Measurements from ENCODE around the gene ZSWIM3.

Gene ZSWIM3

GRCh38 chr20:45832619-45833018, 24.8 kb upstream of the ZSWIM3 start:
- DNase-seq (ENCODE audit: low read depth), result no peak
- H3K4me3 ChIP-seq (ENCODE audit: control insufficient read depth, low read depth, low read length), result no peak overlapping the region
- no peak for TF ChIP-seq CTCF (IDR thresholded peaks at IDR 0.05; ENCODE audit: control insufficient read depth, insufficient read depth, low read depth, low read length, missing control alignments)

- peak within 1 kb of the TSS; percentile 73 for H3K4me3 ChIP-seq (ENCODE audit: control insufficient read depth, low read depth, low read length)
- peak; percentile 82 for DNase-seq (ENCODE audit: low read depth)
- TF ChIP-seq CTCF (IDR thresholded peaks at IDR 0.05; ENCODE audit: control insufficient read depth, insufficient read depth, low read depth, low read length, missing control alignments), result no peak
Measured at GRCh38 chr20:45833030-45833882, 24.2 kb upstream of the ZSWIM3 start, which contains the start of gene SNX21. Gene SNX21, plus strand, starts transcription at chr20:45833799. Its CDS starts 121 bp downstream, at chr20:45833920.

DNA sequence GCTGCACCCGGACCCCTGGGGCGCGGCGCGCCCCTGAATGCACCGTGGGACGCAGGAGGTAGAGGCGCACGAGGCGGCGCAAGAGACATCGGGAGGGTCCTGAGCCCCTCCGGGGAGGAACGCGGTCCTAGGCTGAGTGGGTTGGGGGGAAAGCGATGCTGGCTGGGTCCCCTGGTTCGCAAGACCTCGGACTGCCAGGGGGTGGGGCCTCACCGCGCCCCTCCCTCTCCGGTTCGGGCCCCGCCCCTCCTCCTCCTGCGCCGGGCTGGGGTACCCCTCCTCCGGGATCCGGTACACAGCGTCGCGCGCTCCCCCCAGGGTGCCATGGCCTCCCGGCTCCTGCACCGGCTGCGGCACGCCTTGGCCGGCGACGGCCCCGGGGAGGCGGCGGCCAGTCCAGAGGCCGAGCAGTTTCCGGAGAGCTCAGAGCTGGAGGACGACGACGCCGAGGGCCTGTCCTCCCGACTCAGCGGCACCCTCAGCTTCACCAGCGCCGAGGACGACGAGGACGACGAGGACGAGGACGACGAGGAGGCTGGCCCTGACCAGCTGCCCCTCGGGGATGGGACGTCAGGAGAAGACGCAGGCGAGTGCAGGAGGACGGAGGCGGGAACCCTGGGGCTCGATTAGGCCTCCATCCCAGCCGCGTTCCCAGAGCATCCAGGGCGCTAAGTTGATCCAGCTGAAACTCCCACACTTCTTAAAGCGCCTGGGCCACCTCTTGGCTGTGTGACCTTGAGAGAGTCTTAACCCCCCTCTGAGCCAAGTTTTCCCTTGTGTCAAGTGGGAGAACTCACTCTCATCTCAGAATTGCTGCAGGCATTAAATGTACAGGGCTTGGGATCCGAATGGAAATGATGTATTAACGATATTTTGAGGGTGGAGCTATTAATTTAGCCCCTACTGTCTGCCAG, 23.3 kb upstream of the ZSWIM3 start:
- no peak for DNase-seq (ENCODE audit: low read depth)
- no peak for TF ChIP-seq CTCF (IDR thresholded peaks at IDR 0.05; ENCODE audit: control insufficient read depth, insufficient read depth, low read depth, low read length, missing control alignments)
- peak overlapping the region; percentile 73 for H3K4me3 ChIP-seq (ENCODE audit: control insufficient read depth, low read depth, low read length)

- no peak for TF ChIP-seq CTCF (IDR thresholded peaks at IDR 0.05; ENCODE audit: control insufficient read depth, insufficient read depth, low read depth, low read length, missing control alignments)
- DNase-seq (ENCODE audit: low read depth), result no peak
- peak overlapping the region; percentile 73 for H3K4me3 ChIP-seq (ENCODE audit: control insufficient read depth, low read depth, low read length)
Measured at GRCh38 chr20:45834797-45835161, 22.6 kb upstream of the ZSWIM3 start.

GRCh38 chr20:45835329-45835765, 22.1 kb upstream of the ZSWIM3 start:
- DNase-seq (ENCODE audit: low read depth), result no peak
- peak overlapping the region; percentile 73 for H3K4me3 ChIP-seq (ENCODE audit: control insufficient read depth, low read depth, low read length)
- no peak for TF ChIP-seq CTCF (IDR thresholded peaks at IDR 0.05; ENCODE audit: control insufficient read depth, insufficient read depth, low read depth, low read length, missing control alignments)

DNA sequence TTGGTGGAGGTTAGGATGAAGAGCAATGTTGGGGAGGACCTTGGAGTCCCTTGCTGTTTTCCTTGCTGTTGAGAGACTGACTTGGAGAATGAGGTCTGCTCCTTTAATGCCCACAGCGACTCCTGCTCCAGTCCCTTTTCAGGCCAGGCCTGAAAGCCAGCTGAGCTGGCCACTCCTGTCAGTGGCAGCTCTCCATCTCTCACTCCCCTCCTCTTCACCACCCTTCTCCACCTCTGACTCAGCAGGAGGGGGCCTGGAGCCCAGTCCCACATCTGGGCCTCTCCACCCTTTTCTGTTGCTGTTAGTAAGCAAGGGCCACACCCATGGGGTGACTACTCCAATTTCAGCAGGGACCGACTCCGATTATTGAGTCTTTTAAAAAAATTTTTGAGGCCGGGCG, 21.6 kb upstream of the ZSWIM3 start:
- H3K4me3 ChIP-seq (ENCODE audit: control insufficient read depth, low read depth, low read length), result peak overlapping the region; percentile 73
- no peak for TF ChIP-seq CTCF (IDR thresholded peaks at IDR 0.05; ENCODE audit: control insufficient read depth, insufficient read depth, low read depth, low read length, missing control alignments)
- peak; percentile 53 for DNase-seq (ENCODE audit: low read depth)
